Effector CD8-positive, alpha-beta T cell (primary cell): ENCODE data around the gene KIF26B.

ENCODE experiments used
- DNase-seq: peaks from one replicate; lab custom pipeline; 2025; lab: John Stamatoyannopoulos, UW

KIF26B gene

GRCh38 chr1:245241526-245242130 is 86.8 kb downstream of the KIF26B start:
- no peak for DNase-seq

GRCh38 chr1:245242989-245243388 is 88.2 kb downstream of the KIF26B start:
- no peak for DNase-seq

GRCh38 chr1:245245021-245245667 is 90.4 kb downstream of the KIF26B start:
- no peak for DNase-seq

GRCh38 chr1:245246433-245246832 is 91.6 kb downstream of the KIF26B start:
- no peak for DNase-seq

- no peak for DNase-seq
Observed at GRCh38 chr1:245247356-245247755, 92.6 kb downstream of the KIF26B start.

GRCh38 chr1:245247801-245248200 is 93.0 kb downstream of the KIF26B start:
- DNase-seq, result no peak

GRCh38 chr1:245248231-245248731 is 93.5 kb downstream of the KIF26B start:
- DNase-seq, result no peak

- DNase-seq, result no peak
Observed at GRCh38 chr1:245255783-245256182, 101.0 kb downstream of the KIF26B start.

GRCh38 chr1:245256528-245256927 is 101.7 kb downstream of the KIF26B start:
- DNase-seq, result no peak

GRCh38 chr1:245258271-245258920 is 103.6 kb downstream of the KIF26B start:
- no peak for DNase-seq

- DNase-seq, result no peak
Observed at GRCh38 chr1:245260110-245260882, 105.5 kb downstream of the KIF26B start.

GRCh38 chr1:245260883-245261282 is 106.1 kb downstream of the KIF26B start:
- no peak for DNase-seq

GRCh38 chr1:245261786-245262185 is 107.0 kb downstream of the KIF26B start:
- no peak for DNase-seq

- no peak for DNase-seq
Observed at GRCh38 chr1:245263529-245264095, 108.8 kb downstream of the KIF26B start.

- DNase-seq, result no peak
Observed at GRCh38 chr1:245264226-245264625, 109.4 kb downstream of the KIF26B start.

GRCh38 chr1:245266105-245266504 is 111.3 kb downstream of the KIF26B start:
- no peak for DNase-seq

- DNase-seq, result no peak
Observed at GRCh38 chr1:245270063-245270462, 115.3 kb downstream of the KIF26B start.

GRCh38 chr1:245270972-245271371 is 116.2 kb downstream of the KIF26B start:
- no peak for DNase-seq

GRCh38 chr1:245272676-245273075 is 117.9 kb downstream of the KIF26B start:
- no peak for DNase-seq

GRCh38 chr1:245276445-245276844 is 121.7 kb downstream of the KIF26B start:
- DNase-seq, result no peak

GRCh38 chr1:245277276-245277675 is 122.5 kb downstream of the KIF26B start:
- DNase-seq, result no peak

GRCh38 chr1:245278846-245279245 is 124.1 kb downstream of the KIF26B start:
- DNase-seq, result no peak
